HG03457 (cell line): Measurements from ENCODE around the gene FHIP2A.
"Not testable (repeated sequence)": the region's sequence is repeated elsewhere in the genome, so short reads cannot be mapped to it uniquely, and the experiment has no call there.

ENCODE experiments used
- ATAC-seq: cut with Tn5 transposase; IDR thresholded peaks from one replicate; pipeline ENCODE4 v1.9.1; 2021; ENCODE audit warnings: moderate number of reproducible peaks; ENCODE audit not compliant: unreplicated experiment

The FHIP2A gene

DNA sequence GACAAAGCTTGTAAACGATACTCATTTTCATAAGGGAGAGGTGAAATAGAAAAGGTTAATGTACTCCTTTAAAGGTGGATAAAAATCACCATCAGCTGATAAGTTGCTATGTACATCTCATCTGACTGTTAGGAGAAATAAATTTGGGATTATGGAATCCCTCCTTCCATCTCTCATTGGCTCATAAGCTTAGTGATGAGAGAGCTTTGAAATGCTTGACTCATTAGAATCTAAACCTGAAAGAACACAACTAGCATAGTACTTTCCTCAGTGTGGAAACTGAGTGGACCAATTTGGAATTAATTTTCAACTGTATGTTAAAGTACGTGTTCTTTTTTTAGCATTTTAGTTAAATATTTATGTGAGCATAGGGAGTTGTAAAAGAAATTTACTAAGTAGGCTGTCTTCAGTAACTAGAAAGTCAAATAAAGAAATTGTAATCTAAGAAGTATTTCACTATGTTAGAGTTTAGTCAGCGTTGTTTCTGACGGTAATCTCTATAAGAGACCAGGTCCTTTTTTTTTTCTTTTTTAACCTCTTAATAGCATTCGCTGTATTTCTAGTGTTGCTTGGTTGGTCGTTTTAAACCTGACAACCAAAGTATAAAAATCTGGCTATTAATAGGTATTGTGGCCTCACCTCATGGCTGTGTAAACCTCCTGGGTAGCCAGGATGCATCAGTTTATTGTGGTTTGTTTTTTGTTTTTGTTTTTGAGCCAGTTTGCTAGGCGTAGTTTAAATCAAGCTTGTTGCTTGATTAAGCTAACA, 34.4 kb downstream of the FHIP2A start:
- no peak for ATAC-seq

DNA sequence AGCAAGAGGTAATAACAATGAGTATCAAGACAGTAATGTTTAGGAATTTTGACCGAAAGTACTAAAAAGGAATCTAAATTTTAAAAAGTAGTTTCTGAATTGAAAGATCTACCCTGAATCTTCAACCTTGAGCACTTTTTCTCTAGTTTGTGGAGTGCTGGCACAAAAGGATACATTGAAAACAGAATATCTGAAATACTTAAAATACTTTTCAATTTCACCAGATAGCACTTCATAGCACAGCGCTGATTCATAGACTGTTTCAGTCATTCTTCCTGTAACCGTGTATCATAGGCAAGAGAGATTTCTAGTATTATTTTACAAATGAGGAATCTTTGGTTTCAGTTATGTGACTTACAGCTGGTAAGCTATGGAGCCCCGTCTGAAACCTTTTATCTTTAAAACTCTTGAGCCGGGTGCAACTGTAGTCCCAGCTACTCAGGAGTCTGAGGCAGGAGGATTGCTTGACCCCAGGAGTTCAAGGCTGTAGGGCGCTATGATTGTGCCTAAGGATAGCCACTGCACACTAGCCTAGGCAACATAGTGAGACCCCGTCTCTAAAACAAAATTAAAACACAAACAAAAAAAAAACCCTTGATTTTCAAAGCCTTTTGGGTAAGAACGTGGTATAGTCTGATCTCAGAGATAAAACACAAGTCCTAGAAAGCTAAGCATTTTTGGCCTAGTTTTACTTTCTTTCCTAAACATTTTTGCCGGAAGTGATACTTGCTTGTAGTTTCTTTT, 35.1 kb downstream of the FHIP2A start:
- no peak for ATAC-seq

DNA sequence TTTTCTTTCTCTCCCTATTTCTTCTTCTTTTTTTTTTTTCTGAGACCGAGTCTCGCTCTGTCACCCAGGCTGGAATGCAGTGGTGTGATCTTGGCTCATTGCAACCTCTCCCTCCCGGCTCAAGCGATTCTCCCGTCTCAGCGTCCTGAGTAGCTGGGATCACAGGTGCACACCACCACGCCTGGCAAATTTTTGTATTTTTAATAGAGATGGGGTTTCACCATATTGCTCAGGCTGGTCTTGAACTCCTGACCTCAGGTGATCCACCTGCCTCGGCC, 35.6 kb downstream of the FHIP2A start:
- not testable (repeated sequence) for ATAC-seq

DNA sequence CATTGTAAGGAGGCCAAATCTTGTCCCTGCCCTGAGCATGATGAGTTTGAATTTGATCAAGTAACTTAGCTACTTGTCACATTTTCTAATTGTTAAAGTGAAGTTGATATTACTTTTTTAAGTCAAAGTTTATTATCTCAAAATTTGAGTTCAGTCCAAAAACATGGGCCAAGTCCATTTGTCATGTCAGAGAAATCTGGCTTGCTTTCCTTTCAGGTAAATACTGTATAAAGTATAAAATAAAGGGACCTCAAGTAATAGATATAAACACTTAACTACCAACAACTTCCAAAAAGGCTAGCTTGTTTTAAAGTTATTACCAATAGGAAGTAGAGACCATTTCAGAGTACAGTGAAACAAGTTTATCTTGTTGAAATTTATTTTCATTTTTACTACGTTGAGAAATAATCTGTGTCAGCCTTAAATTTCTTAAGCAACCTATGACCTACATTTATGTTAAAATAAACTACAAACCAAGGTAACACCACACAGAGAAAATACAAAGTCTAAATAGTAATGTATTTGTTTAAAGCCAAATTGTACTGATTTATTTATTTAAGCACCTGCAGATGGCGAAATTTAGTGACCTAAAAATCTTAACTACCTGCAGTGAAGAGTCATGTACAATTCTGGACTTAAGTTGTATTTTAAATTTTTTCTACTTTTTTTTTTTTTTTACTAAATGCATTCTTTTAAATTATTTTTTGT, 36.5 kb downstream of the FHIP2A start:
- no peak for ATAC-seq

DNA sequence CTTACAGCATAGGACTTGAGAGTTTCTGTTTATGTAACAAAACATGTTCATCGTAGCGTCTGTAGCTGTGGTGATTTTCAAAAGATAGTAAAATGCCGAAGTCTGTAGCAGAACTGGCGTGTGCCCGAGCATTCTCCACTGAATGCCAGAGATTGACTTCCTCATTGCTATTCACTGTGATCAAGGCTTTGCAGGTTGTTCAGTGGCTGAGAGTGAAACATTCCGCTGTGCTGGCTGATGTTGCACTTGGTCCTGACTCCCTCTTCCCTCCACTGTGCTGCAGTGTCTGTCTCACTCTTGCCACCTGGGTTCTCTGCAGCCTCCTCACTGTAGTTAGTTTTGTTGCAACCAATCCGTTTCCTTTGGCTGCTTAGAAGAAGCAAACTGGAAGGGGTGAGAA, 37.6 kb downstream of the FHIP2A start:
- ATAC-seq, result no peak

DNA sequence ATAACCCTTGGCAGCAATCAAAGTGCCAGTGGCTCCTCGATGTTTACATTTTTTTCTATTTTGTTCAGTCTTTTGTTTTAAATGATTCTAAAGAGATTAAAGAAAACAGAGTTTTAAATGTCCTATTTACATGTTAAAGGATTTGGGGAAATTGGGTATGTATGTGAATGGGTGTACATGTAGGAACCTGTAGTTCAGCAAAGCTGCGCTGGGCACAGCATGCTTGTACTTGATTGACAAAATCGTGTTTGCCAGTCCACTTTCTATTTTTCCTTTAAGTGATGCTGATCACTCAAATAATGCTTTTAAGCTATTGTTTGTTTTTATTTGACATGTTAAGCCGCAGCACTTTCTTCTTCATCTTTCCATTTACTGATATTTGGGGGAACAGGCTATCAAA, 40.9 kb downstream of the FHIP2A start:
- ATAC-seq, result no peak

DNA sequence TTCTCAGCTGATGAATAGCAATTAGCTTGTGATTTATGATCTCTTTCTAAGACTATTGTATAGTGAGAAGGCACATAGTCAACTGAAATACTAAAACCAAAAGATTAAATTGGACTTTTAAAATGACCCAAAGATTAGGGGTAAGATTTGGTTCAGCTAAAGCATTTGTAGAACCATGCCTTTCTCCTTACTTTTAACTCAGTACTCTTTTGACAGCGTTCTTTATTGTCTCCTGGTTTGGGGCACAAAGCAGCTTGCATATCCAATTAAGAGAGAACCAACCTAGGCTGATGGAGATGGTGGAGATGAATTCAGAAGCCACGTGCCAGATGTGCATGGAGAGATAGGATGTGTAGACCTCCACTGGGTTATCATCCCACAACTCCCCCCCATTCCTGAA, 45.8 kb downstream of the FHIP2A start:
- no peak for ATAC-seq

DNA sequence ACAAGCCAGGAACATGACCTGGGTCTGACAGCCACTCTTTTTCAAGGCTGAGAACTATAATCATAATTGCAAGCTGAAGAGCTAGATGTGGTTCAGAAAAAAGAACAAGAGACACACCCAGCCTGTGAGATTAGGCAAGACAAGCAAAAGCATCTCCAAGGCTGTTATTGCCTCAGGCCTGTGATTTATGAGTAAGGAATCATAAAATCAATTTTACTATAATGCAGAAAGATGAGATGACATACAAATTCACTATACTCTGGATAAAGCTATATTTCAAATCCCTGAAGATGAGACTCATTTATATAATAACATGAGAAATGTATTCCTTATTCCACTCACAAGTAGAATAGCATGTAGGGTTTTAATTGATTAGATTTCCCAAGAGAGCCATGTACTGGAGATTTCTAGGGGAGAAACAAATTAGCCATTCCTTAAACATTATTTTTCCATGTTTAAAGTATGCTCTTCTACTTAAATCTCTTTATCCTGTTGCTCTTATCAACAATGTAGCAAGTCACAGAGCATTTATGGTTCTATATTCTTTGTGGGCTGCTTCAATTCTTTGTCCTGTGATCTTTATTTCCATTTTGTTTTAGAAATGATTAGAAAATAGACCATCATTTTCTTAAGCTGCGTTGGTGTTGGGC, 47.4 kb downstream of the FHIP2A start:
- ATAC-seq, result no peak

DNA sequence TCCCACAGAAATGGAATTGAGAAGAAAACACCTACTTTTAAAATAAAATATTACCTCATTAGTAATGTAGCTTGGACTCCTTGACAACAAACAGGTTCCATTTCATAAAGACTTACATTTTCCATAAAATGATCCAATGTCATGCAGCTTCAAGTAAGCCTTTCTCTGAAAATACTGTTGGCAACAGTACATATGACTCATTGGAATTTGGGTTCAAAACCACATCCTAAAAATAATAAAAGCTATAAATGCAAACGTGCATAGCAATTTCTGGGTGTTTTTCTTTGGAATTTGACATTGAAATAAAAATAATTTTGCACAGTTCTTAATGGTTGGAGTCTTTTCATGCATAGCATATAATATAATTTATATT, 47.9 kb downstream of the FHIP2A start:
- ATAC-seq, result no peak

DNA sequence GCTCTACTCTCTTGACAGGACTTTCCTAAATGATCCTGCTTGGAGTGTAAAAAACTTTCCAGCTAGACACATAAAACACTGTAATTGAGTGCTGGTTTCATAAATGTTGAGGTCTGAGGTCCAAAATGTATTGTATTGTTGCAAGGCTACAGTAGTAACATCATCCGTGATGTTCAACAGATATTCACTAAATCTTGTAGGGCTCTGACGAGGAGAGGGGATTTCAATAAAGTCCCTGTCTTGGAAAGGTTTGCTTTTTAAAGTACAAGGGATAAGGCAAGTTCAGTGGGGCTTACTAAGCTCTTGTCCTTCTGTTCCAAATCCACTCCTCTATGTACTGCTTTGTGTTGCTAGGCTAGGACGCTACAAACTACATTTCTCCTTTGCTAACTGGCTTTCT, 48.9 kb downstream of the FHIP2A start:
- no peak for ATAC-seq

DNA sequence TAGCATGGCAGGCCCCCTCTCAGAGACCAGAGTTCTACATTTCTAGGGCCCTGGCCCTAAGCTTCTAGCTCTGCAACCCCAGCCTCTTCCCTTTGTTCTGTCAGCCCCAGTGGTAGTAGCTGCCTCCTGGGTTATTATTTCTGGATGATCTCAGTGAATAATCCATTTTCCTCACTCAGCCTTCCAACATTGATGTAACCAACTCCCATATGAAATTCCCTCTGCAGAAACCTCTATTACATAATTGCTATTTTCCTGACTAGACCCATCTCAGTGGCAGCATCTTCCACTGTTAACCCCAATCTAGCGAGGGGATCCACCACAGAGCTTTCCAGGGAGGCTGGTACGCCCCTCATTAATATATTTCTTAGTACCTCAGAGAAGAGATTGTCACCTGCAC, 49.8 kb downstream of the FHIP2A start:
- ATAC-seq, result no peak
